NCI-H2196 treated with DMSO at 0.1 percent for 48 hours (cell line): ENCODE results near the gene GJD3.
"Not testable (repeated sequence)": the region's sequence is repeated elsewhere in the genome, so short reads cannot be mapped to it uniquely, and the experiment has no call there.

Source experiments
- DNase-seq: peaks from one replicate; lab custom pipeline; 2025; ENCODE audit not compliant: unreplicated experiment; lab: John Stamatoyannopoulos, UW

Gene GJD3, protein sequence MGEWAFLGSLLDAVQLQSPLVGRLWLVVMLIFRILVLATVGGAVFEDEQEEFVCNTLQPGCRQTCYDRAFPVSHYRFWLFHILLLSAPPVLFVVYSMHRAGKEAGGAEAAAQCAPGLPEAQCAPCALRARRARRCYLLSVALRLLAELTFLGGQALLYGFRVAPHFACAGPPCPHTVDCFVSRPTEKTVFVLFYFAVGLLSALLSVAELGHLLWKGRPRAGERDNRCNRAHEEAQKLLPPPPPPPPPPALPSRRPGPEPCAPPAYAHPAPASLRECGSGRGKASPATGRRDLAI

DNA sequence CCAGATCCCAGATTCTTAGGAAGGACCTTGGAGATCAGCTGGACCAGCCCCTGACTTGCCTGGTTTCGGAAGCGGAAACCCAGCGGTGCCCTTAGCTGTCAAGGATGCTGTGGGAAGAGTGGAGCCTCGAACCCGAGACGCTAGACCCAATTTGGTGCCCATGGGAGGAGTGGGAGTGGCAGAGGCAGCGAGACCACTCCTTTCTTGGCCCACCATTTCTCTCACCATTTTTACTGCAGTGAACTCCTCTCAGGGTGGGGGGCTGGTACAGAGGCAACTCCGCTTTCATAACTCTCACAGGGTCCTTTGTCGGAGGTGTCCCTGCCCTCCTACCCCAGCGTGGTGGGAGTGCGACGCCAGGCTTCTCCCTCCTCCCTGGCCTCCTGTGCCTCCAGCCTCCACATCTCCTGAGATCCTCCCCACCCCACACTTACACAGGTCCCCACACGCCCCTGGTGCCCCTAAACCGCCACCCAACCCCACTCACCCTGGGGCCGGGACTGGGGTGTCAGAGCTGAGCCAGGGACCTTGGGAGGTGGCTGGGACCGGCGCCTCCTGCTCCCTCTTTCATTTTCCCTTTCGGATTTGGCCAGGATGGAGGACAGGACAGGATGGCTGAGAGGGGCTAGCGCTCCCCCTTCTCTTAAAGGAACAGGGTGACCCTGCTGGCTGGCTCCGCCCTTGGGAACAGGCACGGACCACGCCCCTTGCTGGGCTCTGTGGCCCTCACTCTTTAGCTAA, at the start of gene GJD3:
GJD3 (minus strand) TSS at position 617 of the 741 bp plus-strand sequence. CDS start 922 bp downstream, outside the sequence.
- DNase-seq = no peak

DNA sequence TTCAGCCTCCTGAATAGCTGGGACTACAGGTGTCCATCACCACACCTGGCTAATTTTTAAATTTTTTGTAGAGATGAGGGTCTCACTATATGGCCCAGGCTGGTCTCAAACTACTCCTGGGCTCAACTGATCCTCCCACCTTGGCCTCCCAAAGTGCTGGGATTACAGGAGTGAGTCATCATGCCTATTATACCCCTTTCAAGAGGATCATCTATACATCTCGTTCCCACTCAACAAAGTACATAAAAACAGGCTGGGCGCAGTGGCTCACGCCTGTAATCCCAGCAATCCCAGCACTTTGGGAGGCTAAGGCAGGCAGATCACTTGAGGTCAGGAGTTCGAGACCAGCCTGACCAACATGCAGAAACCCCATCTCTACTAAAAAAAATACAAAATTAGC, 49.8 kb upstream of the GJD3 start:
- DNase-seq = not testable (repeated sequence)

- DNase-seq = no peak
Measured at GRCh38 chr17:40412880-40413279, 48.3 kb upstream of the GJD3 start.

DNA sequence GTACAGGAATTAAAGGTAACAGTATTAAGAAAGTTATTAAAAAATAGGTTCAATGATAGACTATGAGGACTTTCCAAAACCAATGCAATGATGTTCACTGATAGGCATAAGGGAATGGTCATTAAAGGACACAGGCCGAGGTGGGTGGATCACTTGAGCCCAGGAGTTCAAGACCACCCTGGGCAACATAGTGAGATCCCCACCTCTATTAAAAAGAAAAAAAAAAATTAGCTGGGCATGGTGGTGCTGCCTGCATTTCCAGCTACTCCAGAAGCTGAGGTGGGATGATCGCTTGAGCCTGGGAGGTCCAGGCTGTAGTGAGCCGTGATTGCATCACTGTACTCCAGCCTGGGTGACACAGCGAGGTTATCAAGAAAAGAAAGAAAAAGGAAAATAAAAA, 47.3 kb upstream of the GJD3 start:
- DNase-seq = no peak

GRCh38 chr17:40410082-40410481, 45.5 kb upstream of the GJD3 start:
- no peak for DNase-seq

DNA sequence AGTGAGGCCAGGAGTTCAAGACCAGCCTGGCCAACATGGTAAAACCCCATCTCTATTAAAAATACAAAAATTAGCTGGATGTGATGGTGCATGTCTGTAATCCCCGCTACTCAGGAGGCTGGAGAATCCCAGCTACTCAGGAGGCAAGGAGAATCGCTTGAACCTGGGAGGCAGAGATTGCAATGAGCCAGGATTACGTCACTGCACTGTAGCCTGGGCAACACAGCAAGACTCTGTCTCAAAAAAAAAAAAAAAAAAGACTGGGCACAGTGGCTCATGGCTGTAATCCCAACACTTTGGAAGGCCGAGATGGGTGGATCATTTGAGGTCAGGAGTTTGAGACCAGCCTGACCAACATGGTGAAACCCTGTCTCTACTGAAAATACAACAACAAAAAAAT, 45.0 kb upstream of the GJD3 start:
- not testable (repeated sequence) for DNase-seq

- DNase-seq = no peak
Measured at GRCh38 chr17:40407460-40407859, 42.9 kb upstream of the GJD3 start.

DNA sequence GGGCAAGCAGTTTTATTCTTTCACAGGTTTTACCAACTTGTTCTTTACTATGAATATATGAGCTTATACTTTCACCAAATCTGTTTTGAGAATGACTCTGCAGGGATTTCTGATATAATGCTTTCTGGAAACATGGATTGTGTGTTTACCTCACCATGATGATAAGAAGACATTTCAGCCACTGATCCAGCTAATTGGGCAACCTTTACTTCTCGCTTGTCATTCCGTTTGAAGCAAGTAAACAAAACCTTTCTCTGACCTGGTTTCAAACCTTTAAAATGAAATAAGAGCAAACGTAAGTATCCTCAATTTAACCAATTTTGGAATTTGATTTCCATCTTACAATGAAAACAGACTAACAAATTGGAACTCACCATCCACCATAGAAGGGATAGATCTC, 39.5 kb upstream of the GJD3 start:
- DNase-seq = no peak

DNA sequence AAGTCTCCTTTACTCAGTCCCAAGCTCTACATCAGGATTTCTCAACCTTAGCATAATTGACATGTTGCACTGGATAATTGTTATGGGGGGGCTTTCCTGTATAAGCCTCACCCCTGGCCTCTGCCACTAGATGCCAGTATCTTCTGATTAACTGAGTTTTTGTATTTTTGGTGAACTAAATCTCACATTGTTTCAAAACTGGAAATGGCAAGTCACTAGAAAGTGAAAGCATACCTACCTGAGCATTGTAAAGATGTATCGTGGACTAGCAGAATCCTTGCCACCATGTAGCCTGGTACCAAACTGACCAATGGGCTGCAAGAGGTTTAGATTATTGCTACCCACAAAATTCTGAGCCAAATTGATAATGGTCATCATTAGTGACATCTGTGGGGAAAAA, 38.1 kb upstream of the GJD3 start:
- DNase-seq = no peak

DNA sequence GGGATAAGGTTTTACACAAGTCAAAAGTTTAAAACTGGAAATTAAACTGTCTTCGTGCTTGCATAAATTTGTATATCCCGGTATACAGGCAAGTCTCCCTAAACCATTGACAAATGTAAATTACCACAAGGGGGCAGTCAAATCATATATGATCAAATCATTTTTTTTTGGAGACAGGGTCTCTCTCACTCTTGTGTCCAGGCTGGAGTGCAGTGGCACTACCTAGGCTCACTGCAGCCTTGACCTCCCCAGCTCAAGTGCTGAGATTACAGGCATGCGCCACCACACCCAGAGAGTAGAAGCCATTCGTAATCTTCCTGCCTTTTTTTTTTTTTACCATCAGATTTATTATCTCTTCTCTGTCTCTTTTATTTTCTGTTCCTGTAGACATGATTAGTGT, 34.6 kb upstream of the GJD3 start:
- no peak for DNase-seq

- not testable (repeated sequence) for DNase-seq
Measured at GRCh38 chr17:40386555-40386954, 22.0 kb upstream of the GJD3 start.

GRCh38 chr17:40382251-40382650, 17.7 kb upstream of the GJD3 start:
- DNase-seq = no peak

DNA sequence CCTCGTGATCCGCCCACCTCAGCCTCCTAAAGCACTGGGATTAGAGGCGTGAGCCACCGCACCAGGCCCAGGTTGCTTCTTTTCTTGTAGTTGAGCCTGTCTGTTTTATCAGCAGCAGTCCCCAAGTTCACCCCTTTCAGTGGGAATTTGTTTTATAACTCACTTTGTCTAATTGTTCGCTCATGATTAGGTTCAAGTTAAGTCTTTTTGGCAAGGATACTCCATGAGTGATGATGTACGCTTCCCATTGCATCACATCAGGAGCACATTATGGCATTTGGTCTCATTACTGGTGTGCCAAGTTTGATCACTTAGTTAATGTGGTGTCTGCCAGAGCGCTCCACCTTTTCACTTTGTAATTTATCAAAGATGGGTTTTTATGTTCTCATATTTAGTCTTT, 14.4 kb upstream of the GJD3 start:
- DNase-seq = no peak

GRCh38 chr17:40377832-40378231, 13.3 kb upstream of the GJD3 start:
- no peak for DNase-seq

DNA sequence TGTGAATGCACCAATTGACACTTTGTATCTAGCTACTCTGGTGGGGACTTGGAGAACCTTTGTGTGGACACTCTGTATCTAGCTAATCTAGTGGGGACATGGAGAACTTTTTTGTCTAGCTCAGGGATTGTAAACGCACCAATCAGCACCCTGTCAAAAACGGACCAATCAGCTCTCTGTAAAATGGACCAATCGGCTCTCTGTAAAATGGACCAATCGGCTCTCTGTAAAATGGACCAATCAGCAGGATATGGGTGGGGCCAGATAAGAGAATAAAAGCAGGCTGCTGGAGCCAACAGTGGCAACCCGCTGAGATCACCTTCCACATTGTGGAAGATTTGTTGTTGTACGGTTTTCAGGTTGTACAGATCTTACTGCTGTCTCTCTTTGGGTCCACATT, 12.0 kb upstream of the GJD3 start:
- DNase-seq = not testable (repeated sequence)

DNA sequence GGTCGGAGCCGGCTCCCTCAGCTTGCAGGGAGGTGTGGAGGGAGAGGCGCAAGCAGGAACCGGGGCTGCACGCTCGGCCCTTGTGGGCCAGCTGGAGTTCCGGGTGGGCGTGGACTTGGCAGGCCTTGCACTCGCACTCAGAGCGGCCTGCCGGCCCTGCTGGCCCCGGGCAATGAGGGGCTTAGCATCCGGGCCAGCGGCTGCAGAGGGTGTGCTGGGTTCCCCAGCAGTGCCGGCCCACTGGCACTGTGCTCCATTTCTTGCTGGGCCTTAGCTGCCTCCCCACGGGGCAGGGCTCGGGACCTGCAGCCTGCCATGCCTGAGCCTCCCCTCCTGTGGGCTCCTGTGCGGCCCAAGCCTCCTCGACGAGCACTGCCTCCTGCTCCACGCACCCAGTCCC, 11.2 kb upstream of the GJD3 start:
- DNase-seq = not testable (repeated sequence)

GRCh38 chr17:40374821-40375498, 10.4 kb upstream of the GJD3 start:
- DNase-seq = no peak

DNA sequence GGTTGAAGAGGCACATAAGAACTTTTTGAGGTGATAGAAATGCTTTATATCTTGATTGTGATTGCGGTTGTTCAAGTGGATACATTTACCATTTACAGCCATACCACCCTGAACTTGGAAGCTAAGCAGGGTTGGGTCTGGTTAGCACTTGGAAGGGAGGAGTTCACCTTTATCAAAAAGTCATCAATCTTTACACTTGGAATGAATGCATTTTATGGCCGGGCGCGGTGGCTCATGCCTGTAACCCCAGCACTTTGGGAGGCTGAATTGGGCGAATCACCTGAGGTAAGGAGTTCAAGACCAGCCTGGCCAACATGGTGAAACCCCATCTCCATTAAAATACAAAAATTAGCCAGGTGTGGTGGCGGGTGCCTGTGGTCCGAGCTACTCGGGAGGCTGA, 9.5 kb upstream of the GJD3 start:
- DNase-seq = no peak

DNA sequence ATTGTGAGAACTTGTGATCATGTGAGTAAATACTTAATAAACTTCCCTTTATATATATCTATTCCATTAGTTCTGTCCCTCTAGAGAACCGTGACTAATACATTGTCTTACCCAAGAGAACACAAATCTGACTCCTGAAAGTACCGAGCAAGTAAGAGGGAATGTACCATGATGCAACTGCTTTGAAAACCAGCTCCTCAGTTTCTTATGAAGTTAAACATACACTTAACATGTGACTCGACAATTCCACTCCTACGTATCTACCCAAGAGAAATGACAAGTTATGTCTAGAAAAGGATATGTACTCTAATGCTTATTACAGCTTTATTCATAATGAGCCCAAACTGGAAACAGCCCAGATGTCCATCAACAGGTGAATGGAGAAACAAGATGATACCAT, 8.8 kb upstream of the GJD3 start:
- DNase-seq = no peak

GRCh38 chr17:40372644-40373043, 8.1 kb upstream of the GJD3 start:
- not testable (repeated sequence) for DNase-seq

GRCh38 chr17:40372031-40372430, 7.5 kb upstream of the GJD3 start:
- no peak for DNase-seq
